ENCODE measurements around the gene LCNL1. TPM values are rescaled to one million over a fixed set of nuclear protein-coding genes. Genes with fewer than 3 reads are reported as not detected.
"Not testable (repeated sequence)": the region's sequence is repeated elsewhere in the genome, so short reads cannot be mapped to it uniquely, and the experiment has no call there.

The LCNL1 gene
- total and polyA plus RNA-seq, 2 experiments from 2014 or later, result 0.36 TPM; not detected in 1

GRCh38 chr9:137030538-137031527 lies 48.0 kb downstream of the LCNL1 start:
- Histone ChIP-seq H3K36me3 (no peaks in the 10 kb centered on the region), H3K4me1 (ENCODE audit: low read depth) (peaks cover 5% of the 10 kb centered on the region), H3K27ac (no peak overlapping the region), H3K4me3 (no peak overlapping the region), H3K27me3 (no peaks in the 10 kb centered on the region), H3K9me3 (ENCODE audit: low read depth) (no peaks in the 10 kb centered on the region)
- DNase-seq (ENCODE audit: low read depth in 1 of 2, low spot score in 1 of 2), result peak in 1 of 2 donors; percentile 28
- no peak for TF ChIP-seq CTCF (IDR thresholded peaks at IDR 0.05; ENCODE audit: low read depth, low read length)

- Histone ChIP-seq H3K4me1 (ENCODE audit: low read depth) (peaks cover 5% of the 10 kb centered on the region), H3K27ac (no peak within 1 kb of the TSS), H3K27me3 (no peaks in the 10 kb centered on the region), H3K9me3 (ENCODE audit: low read depth) (no peaks in the 10 kb centered on the region), H3K36me3 (no peaks in the 10 kb centered on the region), H3K4me3 (no peak within 1 kb of the TSS)
- no peak for TF ChIP-seq CTCF (IDR thresholded peaks at IDR 0.05; ENCODE audit: low read depth, low read length)
- no peak for DNase-seq (ENCODE audit: low read depth in 1 of 2, low spot score in 1 of 2)
Observed at GRCh38 chr9:137031904-137032640, 49.3 kb downstream of the LCNL1 start, which contains the start of gene FUT7. TSS of gene FUT7 (minus strand) at chr9:137032088. CDS start at chr9:137031991, 97 bp downstream.

GRCh38 chr9:137032858-137033257 lies 50.1 kb downstream of the LCNL1 start:
- no peak for TF ChIP-seq CTCF (IDR thresholded peaks at IDR 0.05; ENCODE audit: low read depth, low read length)
- Histone ChIP-seq H3K36me3 (no peaks in the 10 kb centered on the region), H3K4me3 (no peak overlapping the region), H3K27ac (no peak overlapping the region), H3K27me3 (no peaks in the 10 kb centered on the region), H3K4me1 (ENCODE audit: low read depth) (no peaks in the 10 kb centered on the region), H3K9me3 (ENCODE audit: low read depth) (no peaks in the 10 kb centered on the region)
- no peak for DNase-seq (ENCODE audit: low read depth in 1 of 2, low spot score in 1 of 2)

- H3K4me1 ChIP-seq (ENCODE audit: low read depth); H3K4me3 ChIP-seq: not testable (repeated sequence)
Observed at GRCh38 chr9:137033481-137033880, 50.7 kb downstream of the LCNL1 start.

GRCh38 chr9:137034039-137034708 lies 51.4 kb downstream of the LCNL1 start:
- Histone ChIP-seq H3K27me3 (no peaks in the 10 kb centered on the region), H3K4me3 (no peak overlapping the region), H3K9me3 (ENCODE audit: low read depth) (no peaks in the 10 kb centered on the region), H3K4me1 (ENCODE audit: low read depth) (no peaks in the 10 kb centered on the region), H3K27ac (no peak overlapping the region), H3K36me3 (no peaks in the 10 kb centered on the region)
- no peak for TF ChIP-seq CTCF (IDR thresholded peaks at IDR 0.05; ENCODE audit: low read depth, low read length)
- no peak for DNase-seq (ENCODE audit: low read depth in 1 of 2, low spot score in 1 of 2)

More at GRCh38 chr9:137033481-137033880, 50.7 kb downstream of the LCNL1 start:
- not testable (repeated sequence) for H3K27me3 ChIP-seq; DNase-seq (ENCODE audit: low read depth in 1 of 2, low spot score in 1 of 2); H3K27ac ChIP-seq; H3K9me3 ChIP-seq (ENCODE audit: low read depth); H3K36me3 ChIP-seq

Measured in cardiac muscle cell (in vitro differentiated cells and primary cell).